ENCODE data around the gene CCDC24.
A peak's percentile ranks its signal among the peaks of the same experiment; 100 is the strongest.

The CCDC24 gene

GRCh38 chr1:43973981-43974442 lies 17.4 kb upstream of the CCDC24 start:
- H3K36me3 ChIP-seq (ENCODE audit: control insufficient read depth in 1 of 2, insufficient read depth in 2 of 2, low read length in 2 of 2) = peaks cover 19 to 29% of the 10 kb centered on the region in 2 donors
- no peaks in the 10 kb centered on the region for H3K9me3 ChIP-seq (ENCODE audit: control insufficient read depth in 1 of 2, low read length in 2 of 2)
- H3K27ac ChIP-seq (ENCODE audit: low read depth, low read length) = peak overlapping the region; percentile 89
- peak overlapping the region; percentile 82 to 93 for H3K4me3 ChIP-seq (ENCODE audit: low read depth in 1 of 2, low read length in 2 of 2)
- peaks cover 49 to 62% of the 10 kb centered on the region in 2 donors for H3K4me1 ChIP-seq (ENCODE audit: control insufficient read depth in 1 of 2, insufficient read depth in 2 of 2, low read length in 2 of 2)
- H3K9ac ChIP-seq (ENCODE audit: low read depth in 1 of 2, low read length in 2 of 2) = peak overlapping the region; percentile 87 to 99
- no peaks in the 10 kb centered on the region for H3K27me3 ChIP-seq (ENCODE audit: control insufficient read depth in 1 of 2, insufficient read depth in 2 of 2, low read length in 2 of 2)

GRCh38 chr1:43974443-43975248 lies 16.8 kb upstream of the CCDC24 start, which contains the start of gene ATP6V0B:
Gene ATP6V0B, plus strand, starts transcription at chr1:43974960. Its CDS starts 81 bp downstream, at chr1:43975041.
- no peaks in the 10 kb centered on the region for H3K27me3 ChIP-seq (ENCODE audit: control insufficient read depth in 1 of 2, insufficient read depth in 2 of 2, low read length in 2 of 2)
- no peaks in the 10 kb centered on the region for H3K9me3 ChIP-seq (ENCODE audit: control insufficient read depth in 1 of 2, low read length in 2 of 2)
- H3K9ac ChIP-seq (ENCODE audit: low read depth in 1 of 2, low read length in 2 of 2) = peak within 1 kb of the TSS; percentile 87 to 99
- peak within 1 kb of the TSS; percentile 82 to 93 for H3K4me3 ChIP-seq (ENCODE audit: low read depth in 1 of 2, low read length in 2 of 2)
- peak within 1 kb of the TSS; percentile 89 for H3K27ac ChIP-seq (ENCODE audit: low read depth, low read length)
- peaks cover 19 to 29% of the 10 kb centered on the region in 2 donors for H3K36me3 ChIP-seq (ENCODE audit: control insufficient read depth in 1 of 2, insufficient read depth in 2 of 2, low read length in 2 of 2)
- H3K4me1 ChIP-seq (ENCODE audit: control insufficient read depth in 1 of 2, insufficient read depth in 2 of 2, low read length in 2 of 2) = peaks cover 49 to 59% of the 10 kb centered on the region in 2 donors

DNA sequence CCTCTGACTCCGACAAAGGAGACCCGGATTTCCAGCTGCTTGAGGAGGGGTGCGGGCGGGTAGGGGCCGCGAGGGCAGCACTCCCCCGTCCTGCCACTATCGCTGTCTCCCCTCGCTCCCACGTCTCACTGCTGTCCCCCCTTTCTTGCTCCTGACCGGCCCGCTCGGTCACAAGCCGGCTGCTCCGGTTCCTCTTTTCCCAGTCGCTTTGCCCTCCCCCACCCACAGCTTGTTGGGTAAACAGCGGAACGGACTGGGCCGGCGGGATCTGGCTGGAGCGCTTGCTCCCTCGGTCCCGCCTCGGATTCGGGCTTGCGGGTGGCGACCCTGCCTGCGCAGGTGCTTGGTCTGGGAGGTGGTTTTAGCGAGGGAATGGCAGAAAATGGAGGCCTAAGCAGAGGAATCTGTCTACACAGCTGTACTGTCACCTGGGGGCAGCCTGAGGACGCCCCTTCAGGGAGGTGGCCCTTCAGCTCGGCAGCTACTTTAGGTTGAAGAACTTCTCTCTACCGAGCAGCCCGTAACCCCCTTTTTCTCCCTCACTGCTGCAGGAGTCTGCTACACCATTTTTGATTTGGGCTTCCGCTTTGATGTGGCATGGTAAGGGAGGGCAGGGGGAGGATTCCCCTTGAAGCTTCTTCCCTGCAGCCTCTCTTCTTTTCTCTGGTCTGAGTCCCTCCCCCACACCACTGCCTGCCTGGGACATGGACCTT lies 16.0 kb upstream of the CCDC24 start:
- peak overlapping the region; percentile 87 to 99 for H3K9ac ChIP-seq (ENCODE audit: low read depth in 1 of 2, low read length in 2 of 2)
- peak overlapping the region; percentile 89 for H3K27ac ChIP-seq (ENCODE audit: low read depth, low read length)
- H3K36me3 ChIP-seq (ENCODE audit: control insufficient read depth in 1 of 2, insufficient read depth in 2 of 2, low read length in 2 of 2) = peaks cover 19 to 29% of the 10 kb centered on the region in 2 donors
- H3K9me3 ChIP-seq (ENCODE audit: control insufficient read depth in 1 of 2, low read length in 2 of 2) = no peaks in the 10 kb centered on the region
- H3K4me3 ChIP-seq (ENCODE audit: low read depth in 1 of 2, low read length in 2 of 2) = peak overlapping the region; percentile 82 to 93
- no peaks in the 10 kb centered on the region for H3K27me3 ChIP-seq (ENCODE audit: control insufficient read depth in 1 of 2, insufficient read depth in 2 of 2, low read length in 2 of 2)
- peaks cover 53 to 62% of the 10 kb centered on the region in 2 donors for H3K4me1 ChIP-seq (ENCODE audit: control insufficient read depth in 1 of 2, insufficient read depth in 2 of 2, low read length in 2 of 2)

DNA sequence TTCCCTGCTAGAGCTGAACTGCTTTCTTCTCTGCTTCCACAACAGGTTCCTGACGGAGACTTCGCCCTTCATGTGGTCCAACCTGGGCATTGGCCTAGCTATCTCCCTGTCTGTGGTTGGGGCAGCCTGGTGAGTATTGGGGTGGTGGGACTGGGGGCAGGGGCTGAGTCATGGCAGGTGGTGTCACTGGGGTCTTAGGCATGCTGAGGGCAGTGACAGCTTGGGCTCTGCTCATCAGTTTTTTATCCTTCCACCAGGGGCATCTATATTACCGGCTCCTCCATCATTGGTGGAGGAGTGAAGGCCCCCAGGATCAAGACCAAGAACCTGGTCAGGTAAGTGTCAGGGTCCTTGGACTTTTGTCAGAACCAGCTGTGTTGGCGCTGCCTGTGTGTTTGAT lies 15.4 kb upstream of the CCDC24 start:
- H3K9ac ChIP-seq (ENCODE audit: low read depth in 1 of 2, low read length in 2 of 2) = peak overlapping the region; percentile 87 to 99

GRCh38 chr1:43976890-43977289 lies 14.5 kb upstream of the CCDC24 start:
- Histone ChIP-seq H3K4me3 (ENCODE audit: low read depth in 1 of 2, low read length in 2 of 2) (peak overlapping the region in 1 of 2 donors; percentile 93), H3K9ac (ENCODE audit: low read depth in 1 of 2, low read length in 2 of 2) (no peak overlapping the region)

More for the DNA sequence above, 15.4 kb upstream of the CCDC24 start:
- Histone ChIP-seq H3K27me3 (ENCODE audit: control insufficient read depth in 1 of 2, insufficient read depth in 2 of 2, low read length in 2 of 2) (no peaks in the 10 kb centered on the region), H3K9me3 (ENCODE audit: control insufficient read depth in 1 of 2, low read length in 2 of 2) (no peaks in the 10 kb centered on the region), H3K27ac (ENCODE audit: low read depth, low read length) (no peak overlapping the region), H3K36me3 (ENCODE audit: control insufficient read depth in 1 of 2, insufficient read depth in 2 of 2, low read length in 2 of 2) (peaks cover 19 to 29% of the 10 kb centered on the region in 2 donors), H3K4me1 (ENCODE audit: control insufficient read depth in 1 of 2, insufficient read depth in 2 of 2, low read length in 2 of 2) (peaks cover 53 to 62% of the 10 kb centered on the region in 2 donors), H3K4me3 (ENCODE audit: low read depth in 1 of 2, low read length in 2 of 2) (peak overlapping the region; percentile 82 to 93)

DNA sequence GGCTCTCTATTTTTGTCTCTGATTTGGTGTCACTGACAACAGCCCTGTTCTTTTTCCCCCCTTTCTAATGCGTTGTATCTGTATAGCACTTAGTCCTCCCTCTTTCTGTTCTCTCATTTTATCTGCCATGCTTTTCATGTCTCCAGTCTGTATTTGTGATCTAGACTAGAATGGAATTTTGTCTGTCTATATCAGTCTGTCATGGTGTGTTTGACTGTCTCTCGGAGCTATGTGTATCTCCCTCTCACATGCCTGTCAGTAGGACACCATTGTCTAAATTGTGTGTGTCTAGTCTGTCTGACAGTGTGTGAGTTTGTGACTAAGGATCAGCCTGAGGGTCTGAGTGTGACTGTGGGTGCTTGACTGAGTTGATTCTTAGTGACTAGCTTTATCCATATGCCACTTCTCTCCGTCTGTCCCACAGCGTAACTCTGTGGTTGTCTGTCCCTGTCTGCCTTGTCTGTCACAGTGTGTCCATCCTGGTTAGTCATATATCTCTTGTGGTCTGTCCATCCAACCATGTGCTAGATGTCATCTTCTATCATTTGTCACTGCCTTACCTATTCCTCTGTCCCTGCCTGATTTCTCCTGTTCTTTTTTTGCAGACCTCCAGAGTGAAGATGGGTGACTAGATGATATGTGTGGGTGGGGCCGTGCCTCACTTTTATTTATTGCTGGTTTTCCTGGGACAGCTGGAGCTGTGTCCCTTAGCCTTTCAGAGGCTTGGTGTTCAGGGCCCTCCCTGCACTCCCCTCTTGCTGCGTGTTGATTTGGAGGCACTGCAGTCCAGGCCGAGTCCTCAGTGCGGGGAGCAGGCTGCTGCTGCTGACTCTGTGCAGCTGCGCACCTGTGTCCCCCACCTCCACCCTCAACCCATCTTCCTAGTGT lies 13.8 kb upstream of the CCDC24 start:
- Histone ChIP-seq H3K27me3 (ENCODE audit: control insufficient read depth in 1 of 2, insufficient read depth in 2 of 2, low read length in 2 of 2) (no peaks in the 10 kb centered on the region), H3K9me3 (ENCODE audit: control insufficient read depth in 1 of 2, low read length in 2 of 2) (no peaks in the 10 kb centered on the region), H3K27ac (ENCODE audit: low read depth, low read length) (no peak overlapping the region), H3K9ac (ENCODE audit: low read depth in 1 of 2, low read length in 2 of 2) (peak overlapping the region in 1 of 2 donors; percentile 9), H3K4me1 (ENCODE audit: control insufficient read depth in 1 of 2, insufficient read depth in 2 of 2, low read length in 2 of 2) (peaks cover 53 to 60% of the 10 kb centered on the region in 2 donors), H3K36me3 (ENCODE audit: control insufficient read depth in 1 of 2, insufficient read depth in 2 of 2, low read length in 2 of 2) (peaks cover 15 to 23% of the 10 kb centered on the region in 2 donors), H3K4me3 (ENCODE audit: low read depth in 1 of 2, low read length in 2 of 2) (peak overlapping the region in 1 of 2 donors; percentile 4)

More at GRCh38 chr1:43976890-43977289, 14.5 kb upstream of the CCDC24 start:
- Histone ChIP-seq H3K9me3 (ENCODE audit: control insufficient read depth in 1 of 2, low read length in 2 of 2) (no peaks in the 10 kb centered on the region), H3K27me3 (ENCODE audit: control insufficient read depth in 1 of 2, insufficient read depth in 2 of 2, low read length in 2 of 2) (no peaks in the 10 kb centered on the region), H3K27ac (ENCODE audit: low read depth, low read length) (no peak overlapping the region), H3K4me1 (ENCODE audit: control insufficient read depth in 1 of 2, insufficient read depth in 2 of 2, low read length in 2 of 2) (peaks cover 53 to 60% of the 10 kb centered on the region in 2 donors), H3K36me3 (ENCODE audit: control insufficient read depth in 1 of 2, insufficient read depth in 2 of 2, low read length in 2 of 2) (peaks cover 17 to 29% of the 10 kb centered on the region in 2 donors)

DNA sequence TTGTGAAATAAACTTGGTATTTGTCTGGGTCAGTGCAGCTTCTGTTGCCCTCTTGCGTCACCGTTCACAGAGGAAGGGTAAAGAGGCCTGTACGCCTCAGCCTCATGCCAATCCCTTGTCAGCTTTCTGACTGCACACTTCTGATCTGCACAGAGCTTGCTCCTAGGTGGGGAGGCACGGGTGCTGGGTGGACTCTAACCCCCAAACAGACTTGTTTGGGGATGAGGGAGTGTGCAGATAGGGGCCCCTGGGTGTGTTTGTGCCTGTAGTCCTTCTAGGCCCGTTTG lies 13.2 kb upstream of the CCDC24 start:
- Histone ChIP-seq H3K27ac (ENCODE audit: low read depth, low read length) (no peak overlapping the region), H3K4me1 (ENCODE audit: control insufficient read depth in 1 of 2, insufficient read depth in 2 of 2, low read length in 2 of 2) (peaks cover 53 to 60% of the 10 kb centered on the region in 2 donors), H3K27me3 (ENCODE audit: control insufficient read depth in 1 of 2, insufficient read depth in 2 of 2, low read length in 2 of 2) (no peaks in the 10 kb centered on the region), H3K9ac (ENCODE audit: low read depth in 1 of 2, low read length in 2 of 2) (peak overlapping the region; percentile 44 to 65), H3K4me3 (ENCODE audit: low read depth in 1 of 2, low read length in 2 of 2) (peak overlapping the region in 1 of 2 donors; percentile 64), H3K9me3 (ENCODE audit: control insufficient read depth in 1 of 2, low read length in 2 of 2) (no peaks in the 10 kb centered on the region), H3K36me3 (ENCODE audit: control insufficient read depth in 1 of 2, insufficient read depth in 2 of 2, low read length in 2 of 2) (peaks cover 15 to 21% of the 10 kb centered on the region in 2 donors)

- Histone ChIP-seq H3K27ac (ENCODE audit: low read depth, low read length) (peak within 1 kb of the TSS; percentile 21), H3K27me3 (ENCODE audit: control insufficient read depth in 1 of 2, insufficient read depth in 2 of 2, low read length in 2 of 2) (no peaks in the 10 kb centered on the region)
Measured at GRCh38 chr1:43978551-43979260, 12.7 kb upstream of the CCDC24 start, which contains the start of gene B4GALT2. Gene B4GALT2, plus strand, starts transcription at chr1:43979210. Its CDS starts 1,951 bp downstream, at chr1:43981161.

DNA sequence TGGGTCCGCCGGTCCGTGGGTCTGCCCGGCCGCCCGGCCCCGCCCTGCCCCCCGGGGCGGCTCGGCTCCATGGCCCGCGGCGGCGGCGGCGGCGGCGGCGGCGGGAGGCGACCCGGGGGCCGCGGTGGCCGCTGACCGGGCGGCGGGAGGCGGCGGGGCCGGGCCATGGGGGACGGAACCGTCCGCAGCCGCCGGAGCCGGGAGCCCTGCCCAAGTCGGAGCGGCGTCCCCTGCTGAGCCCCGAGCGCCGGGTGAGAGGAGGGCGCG lies 12.2 kb upstream of the CCDC24 start:
- Histone ChIP-seq H3K4me1 (ENCODE audit: control insufficient read depth in 1 of 2, insufficient read depth in 2 of 2, low read length in 2 of 2) (peaks cover 47 to 54% of the 10 kb centered on the region in 2 donors), H3K27ac (ENCODE audit: low read depth, low read length) (no peak overlapping the region), H3K9me3 (ENCODE audit: control insufficient read depth in 1 of 2, low read length in 2 of 2) (no peaks in the 10 kb centered on the region), H3K4me3 (ENCODE audit: low read depth in 1 of 2, low read length in 2 of 2) (peak overlapping the region in 1 of 2 donors; percentile 68), H3K27me3 (ENCODE audit: control insufficient read depth in 1 of 2, insufficient read depth in 2 of 2, low read length in 2 of 2) (no peaks in the 10 kb centered on the region), H3K36me3 (ENCODE audit: control insufficient read depth in 1 of 2, insufficient read depth in 2 of 2, low read length in 2 of 2) (peaks cover 15 to 24% of the 10 kb centered on the region in 2 donors), H3K9ac (ENCODE audit: low read depth in 1 of 2, low read length in 2 of 2) (no peak overlapping the region)

More at GRCh38 chr1:43978551-43979260, 12.7 kb upstream of the CCDC24 start, which contains the start of gene B4GALT2:
- Histone ChIP-seq H3K9me3 (ENCODE audit: control insufficient read depth in 1 of 2, low read length in 2 of 2) (no peaks in the 10 kb centered on the region), H3K9ac (ENCODE audit: low read depth in 1 of 2, low read length in 2 of 2) (peak within 1 kb of the TSS; percentile 44 to 65), H3K36me3 (ENCODE audit: control insufficient read depth in 1 of 2, insufficient read depth in 2 of 2, low read length in 2 of 2) (peaks cover 15 to 23% of the 10 kb centered on the region in 2 donors), H3K4me3 (ENCODE audit: low read depth in 1 of 2, low read length in 2 of 2) (peak within 1 kb of the TSS; percentile 68 to 77), H3K4me1 (ENCODE audit: control insufficient read depth in 1 of 2, insufficient read depth in 2 of 2, low read length in 2 of 2) (peaks cover 52 to 59% of the 10 kb centered on the region in 2 donors)

All from duodenal mucosa (tissue), 2 donors.